ENCODE data around the gene HGS. TPM values are rescaled to one million over a fixed set of nuclear protein-coding genes. Genes with fewer than 3 reads are reported as not detected.

HGS gene, protein sequence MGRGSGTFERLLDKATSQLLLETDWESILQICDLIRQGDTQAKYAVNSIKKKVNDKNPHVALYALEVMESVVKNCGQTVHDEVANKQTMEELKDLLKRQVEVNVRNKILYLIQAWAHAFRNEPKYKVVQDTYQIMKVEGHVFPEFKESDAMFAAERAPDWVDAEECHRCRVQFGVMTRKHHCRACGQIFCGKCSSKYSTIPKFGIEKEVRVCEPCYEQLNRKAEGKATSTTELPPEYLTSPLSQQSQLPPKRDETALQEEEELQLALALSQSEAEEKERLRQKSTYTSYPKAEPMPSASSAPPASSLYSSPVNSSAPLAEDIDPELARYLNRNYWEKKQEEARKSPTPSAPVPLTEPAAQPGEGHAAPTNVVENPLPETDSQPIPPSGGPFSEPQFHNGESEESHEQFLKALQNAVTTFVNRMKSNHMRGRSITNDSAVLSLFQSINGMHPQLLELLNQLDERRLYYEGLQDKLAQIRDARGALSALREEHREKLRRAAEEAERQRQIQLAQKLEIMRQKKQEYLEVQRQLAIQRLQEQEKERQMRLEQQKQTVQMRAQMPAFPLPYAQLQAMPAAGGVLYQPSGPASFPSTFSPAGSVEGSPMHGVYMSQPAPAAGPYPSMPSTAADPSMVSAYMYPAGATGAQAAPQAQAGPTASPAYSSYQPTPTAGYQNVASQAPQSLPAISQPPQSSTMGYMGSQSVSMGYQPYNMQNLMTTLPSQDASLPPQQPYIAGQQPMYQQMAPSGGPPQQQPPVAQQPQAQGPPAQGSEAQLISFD
- 78.3 and 91.3 TPM in 2 replicates for total RNA-seq

DNA sequence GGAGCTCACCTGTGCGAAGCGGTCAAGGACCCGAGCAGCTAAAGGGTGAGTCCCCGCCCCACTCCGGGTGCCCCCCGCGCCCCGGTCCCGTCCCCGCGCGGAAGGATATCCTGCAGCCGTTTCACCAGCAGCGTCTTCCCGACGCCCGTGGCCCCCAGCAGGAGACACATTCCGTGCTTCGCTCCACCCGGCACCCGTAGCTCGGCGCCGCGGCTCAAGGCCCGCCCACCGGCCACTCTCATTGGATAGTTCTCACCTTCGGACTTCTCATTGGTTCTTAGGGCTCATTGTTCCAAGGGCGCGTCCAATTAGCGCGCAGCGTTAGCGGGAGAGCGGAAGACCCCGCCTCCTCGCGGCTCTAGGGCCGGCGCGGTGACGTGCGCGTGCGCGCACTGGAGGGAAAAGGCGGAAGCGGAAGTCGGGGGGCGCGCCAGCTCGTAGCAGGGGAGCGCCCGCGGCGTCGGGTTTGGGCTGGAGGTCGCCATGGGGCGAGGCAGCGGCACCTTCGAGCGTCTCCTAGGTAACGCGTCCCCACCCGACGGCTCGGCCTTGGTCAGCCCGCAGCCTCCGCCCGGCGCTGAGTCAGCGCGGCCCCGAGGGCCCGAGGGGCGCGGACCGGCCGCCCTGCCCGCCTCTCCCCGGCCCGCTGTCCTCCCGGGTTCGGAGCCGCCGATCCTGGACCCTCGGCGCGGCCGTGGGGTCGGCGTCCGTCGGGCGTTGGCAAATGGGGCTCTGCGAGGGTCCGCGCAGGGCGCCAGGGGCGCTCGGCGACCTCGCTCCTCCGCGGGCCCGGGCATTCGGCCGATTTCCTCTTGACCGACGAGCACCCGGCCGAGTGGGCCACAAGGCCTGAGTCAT, at the start of gene HGS, which contains the start of gene ARL16:
Gene HGS (plus strand): TSS at position 428 of the 858 bp plus-strand sequence. CDS start 56 bp downstream, at position 484.
Gene ARL16 (minus strand): TSS at position 214 of the 858 bp plus-strand sequence. CDS start 44 bp downstream, at position 170.

DNA sequence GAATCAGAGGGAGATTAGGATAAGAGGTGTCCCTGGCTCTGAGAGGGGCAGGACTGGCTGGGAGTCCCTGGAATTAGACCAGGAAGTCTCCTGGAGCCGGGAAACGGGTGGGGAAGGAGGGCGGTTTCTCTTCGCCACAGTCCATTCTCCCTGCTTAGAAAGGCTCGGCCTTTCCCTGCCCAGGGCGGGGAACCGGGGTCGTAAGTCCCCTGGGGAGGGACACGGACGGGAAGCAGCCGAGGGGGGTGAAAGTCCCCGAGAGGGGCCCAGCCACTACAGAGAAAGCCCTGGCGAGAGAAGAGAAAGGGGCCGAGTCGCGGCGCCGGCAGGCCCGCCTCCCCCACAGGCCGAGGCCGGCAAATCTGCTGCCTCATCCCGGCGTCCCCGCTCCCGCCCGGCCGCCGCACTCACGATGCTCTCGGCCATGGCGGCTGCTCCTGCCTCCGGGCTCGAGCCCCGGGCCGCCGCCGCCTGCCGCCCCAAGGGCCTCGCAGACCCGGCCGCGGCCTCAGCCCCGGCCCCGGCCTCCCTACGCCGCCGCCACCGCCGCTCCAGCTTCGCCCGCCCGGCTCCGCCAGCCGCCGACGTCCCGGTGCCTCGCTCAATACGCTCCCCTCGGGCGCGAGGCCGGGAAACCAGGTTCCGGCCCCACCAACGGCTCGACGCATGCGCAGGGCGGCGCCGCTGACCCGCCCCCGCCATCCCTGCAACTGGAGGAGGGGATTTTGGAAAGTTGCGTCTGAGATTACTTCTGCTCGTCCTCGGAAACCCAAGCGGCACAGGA, 47.1 kb upstream of the HGS start, which contains the start of the genes NPLOC4 and TSPAN10:
Gene NPLOC4 (minus strand): TSS at position 608 of the 784 bp plus-strand sequence. CDS start 182 bp downstream, at position 426.
Gene TSPAN10 (plus strand): TSS at position 692 of the 784 bp plus-strand sequence. CDS start 5,217 bp downstream, outside the sequence.

DNA sequence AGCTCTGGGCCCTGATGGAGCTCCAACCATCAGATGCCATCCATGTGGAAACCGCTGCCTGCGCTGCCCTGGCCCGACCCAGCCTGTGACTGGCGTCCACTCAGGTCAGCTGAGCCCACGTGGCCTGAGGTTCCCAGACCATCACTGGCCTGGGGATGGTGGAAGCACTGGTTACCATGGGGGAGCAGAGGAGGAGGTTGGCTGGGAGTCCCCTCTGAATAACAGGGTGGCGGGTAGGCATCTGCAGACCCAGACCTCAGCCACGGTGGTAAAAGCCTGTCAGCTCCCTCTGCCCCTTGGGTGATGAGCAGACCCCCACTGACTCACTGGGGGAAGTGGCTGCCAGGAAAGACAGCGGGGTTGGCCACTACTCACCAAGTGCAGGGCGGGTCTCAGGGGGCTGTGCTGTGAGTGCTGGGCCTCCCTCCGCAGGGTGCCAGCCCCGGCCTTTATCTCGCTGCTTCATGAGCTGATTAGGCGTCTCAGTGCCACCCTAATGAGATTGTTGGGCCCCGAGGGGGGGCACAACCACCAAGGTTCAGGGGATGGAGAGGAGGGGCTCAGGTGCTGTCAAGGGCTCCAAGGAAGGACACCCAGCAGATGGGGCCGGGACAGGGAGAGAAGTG, 27.6 kb upstream of the HGS start, which contains the start of gene PDE6G:
Gene PDE6G (minus strand): TSS at position 425 of the 626 bp plus-strand sequence. CDS start 3,237 bp downstream, outside the sequence.

DNA sequence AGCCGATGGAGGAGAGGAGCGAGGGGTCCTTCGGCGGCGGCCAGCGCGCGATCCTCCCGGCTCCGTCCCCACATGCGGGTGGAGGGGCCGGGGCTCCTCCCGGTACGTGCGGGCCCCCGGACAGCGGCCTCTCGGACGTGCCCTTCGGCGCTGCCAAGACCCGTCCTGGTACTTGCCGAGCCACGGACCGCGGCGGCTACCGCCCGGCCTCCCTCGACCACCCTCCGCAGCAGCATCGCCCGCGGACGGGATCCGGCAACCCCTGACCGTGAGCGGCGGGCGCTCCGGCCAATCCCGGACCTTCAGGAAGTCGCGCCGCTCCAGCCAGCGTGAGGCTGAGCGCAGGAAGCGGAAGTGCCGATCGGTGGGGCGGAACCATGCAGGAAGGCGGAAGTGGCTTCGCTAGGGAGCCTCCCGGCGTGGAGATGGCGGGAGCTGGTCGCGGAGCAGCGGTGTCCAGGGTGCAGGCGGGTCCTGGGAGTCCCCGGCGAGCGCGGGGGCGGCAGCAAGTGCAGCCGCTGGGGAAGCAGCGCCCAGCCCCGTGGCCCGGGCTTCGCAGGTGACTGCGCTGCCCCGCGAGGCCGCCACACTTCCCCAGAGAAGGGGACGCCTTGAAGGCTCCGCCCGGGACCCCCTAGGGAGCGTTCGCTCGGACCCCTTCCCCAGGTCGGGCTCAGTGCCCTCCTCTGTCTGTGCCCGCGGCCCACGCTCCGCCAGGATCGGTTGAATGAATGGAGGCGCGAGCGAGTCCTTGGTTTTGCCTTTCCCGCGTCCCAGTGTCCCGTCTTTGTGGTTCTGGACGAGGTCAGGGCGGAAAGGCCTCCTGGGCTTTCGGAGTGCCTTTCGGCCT, 17.2 kb upstream of the HGS start, which contains the start of the genes CCDC137 and OXLD1:
Gene CCDC137 (plus strand): TSS at position 396 of the 850 bp plus-strand sequence. CDS start 30 bp downstream, at position 426.
Gene OXLD1 (minus strand): TSS at position 264 of the 850 bp plus-strand sequence. CDS start 28 bp downstream, at position 236.

DNA sequence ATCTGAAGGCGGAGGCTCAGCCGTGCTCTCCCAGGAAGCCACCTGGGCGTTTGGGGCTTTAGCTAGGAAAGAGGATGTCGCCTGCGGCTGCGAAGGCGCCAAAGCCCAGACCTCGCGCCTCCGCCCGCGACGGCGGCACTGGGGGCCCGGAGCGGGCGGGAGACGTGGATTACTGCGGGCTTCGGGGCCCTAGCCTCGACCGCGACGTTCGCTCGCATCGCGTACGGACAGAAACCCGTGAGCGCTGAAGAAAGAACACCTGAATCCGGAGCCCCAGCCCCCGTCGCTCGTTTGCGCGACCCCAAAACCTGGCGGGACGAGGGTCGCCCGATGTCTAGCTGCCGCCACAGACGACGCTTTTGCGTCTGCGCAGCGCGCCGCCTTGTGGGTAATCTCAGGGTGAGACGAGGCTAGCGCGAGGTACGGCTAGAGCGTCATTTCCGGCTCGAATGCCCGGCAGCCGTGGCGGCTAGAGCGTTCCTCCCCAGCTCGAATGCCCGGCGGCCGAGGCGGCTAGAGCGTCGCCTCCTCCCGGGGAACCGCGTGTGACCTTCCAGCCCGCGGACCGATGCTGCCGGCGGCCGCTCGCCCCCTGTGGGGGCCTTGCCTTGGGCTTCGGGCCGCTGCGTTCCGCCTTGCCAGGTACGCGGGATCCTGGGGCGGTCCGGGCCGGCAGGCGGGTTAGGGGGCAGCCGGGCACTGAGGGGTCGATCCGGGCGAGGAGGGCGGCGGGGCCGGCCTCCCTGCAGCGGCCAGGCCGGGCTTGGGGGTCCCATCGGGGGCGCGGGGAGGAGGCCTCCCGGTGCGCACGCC, 19.3 kb downstream of the HGS start, which contains the start of gene MRPL12:
Gene MRPL12 (plus strand): TSS at position 434 of the 813 bp plus-strand sequence. CDS start 135 bp downstream, at position 569.

DNA sequence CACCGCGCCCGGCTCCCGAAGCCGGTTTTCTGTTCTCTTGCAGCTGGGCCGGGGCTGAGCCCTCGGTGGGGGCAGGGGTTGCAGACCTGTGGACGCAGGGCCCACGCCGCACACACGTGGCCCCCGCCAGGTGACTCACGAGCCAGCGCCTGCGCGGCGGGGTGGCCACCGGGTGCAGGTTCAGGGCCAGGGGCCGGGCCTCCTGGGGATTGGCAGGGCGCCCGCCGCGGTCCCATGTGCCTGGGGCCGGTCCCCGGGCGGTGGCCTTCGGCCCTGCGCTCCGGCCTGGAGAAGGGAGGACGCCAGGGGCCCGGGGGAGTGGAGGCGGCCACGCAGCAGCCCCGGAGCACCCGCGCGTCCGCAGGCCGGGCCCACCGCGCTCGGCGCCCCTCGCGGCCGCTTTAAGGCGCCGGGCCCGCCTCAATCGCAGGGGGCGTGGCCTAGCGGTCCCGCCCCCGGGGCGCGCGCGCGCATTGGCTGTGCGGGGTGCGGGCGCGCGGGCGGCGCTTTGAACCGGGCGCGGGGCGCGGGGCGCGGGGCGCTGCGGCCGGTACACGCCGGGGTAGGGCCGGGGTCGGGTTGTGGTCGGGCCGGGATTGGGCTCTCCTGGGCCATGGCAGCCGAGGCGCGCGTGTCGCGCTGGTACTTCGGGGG, 28.1 kb downstream of the HGS start, which contains the start of gene SLC25A10:
Gene SLC25A10 (plus strand): TSS at position 471 of the 654 bp plus-strand sequence. CDS start 143 bp downstream, at position 614.

Other genes starting within 250 kb of the HGS start
- gene ACTG1, start 171.2 kb upstream of the HGS start, total RNA-seq = 6,830 and 6,966 TPM in 2 replicates
- gene FSCN2, start 155.6 kb upstream of the HGS start, total RNA-seq = 1.4 and 2.8 TPM in 2 replicates
- gene FAAP100, start 131.7 kb upstream of the HGS start, total RNA-seq = 16.4 and 16.5 TPM in 2 replicates
- gene NPLOC4, start 46.9 kb upstream of the HGS start, total RNA-seq = 67.3 and 72.5 TPM in 2 replicates
- gene TSPAN10, start 46.8 kb upstream of the HGS start, total RNA-seq = 0.81 and 1.1 TPM in 2 replicates
- gene PDE6G, start 27.5 kb upstream of the HGS start, total RNA-seq = not detected in 2 replicates
- 24.6 and 37.7 TPM in 2 replicates for gene OXLD1, start 17.4 kb upstream of the HGS start, total RNA-seq
- 5.3 and 9.4 TPM in 2 replicates for gene CCDC137, start 17.3 kb upstream of the HGS start, total RNA-seq
- gene ARL16, start 214 bp upstream of the HGS start, total RNA-seq = 25.1 and 42.8 TPM in 2 replicates
- gene MRPL12, start 19.4 kb downstream of the HGS start, total RNA-seq = 5.2 and 6.3 TPM in 2 replicates
- gene SLC25A10, start 28.3 kb downstream of the HGS start, total RNA-seq = 7.0 and 10.8 TPM in 2 replicates
- gene GCGR, start 120.1 kb downstream of the HGS start, total RNA-seq = not detected in 2 replicates
- gene MCRIP1, start 149.3 kb downstream of the HGS start, total RNA-seq = 124 and 145 TPM in 2 replicates
- not detected in 2 replicates for gene PPP1R27, start 151.0 kb downstream of the HGS start, total RNA-seq
- 1,018 and 1,063 TPM in 2 replicates for gene P4HB, start 176.5 kb downstream of the HGS start, total RNA-seq
- gene ARHGDIA, start 187.3 kb downstream of the HGS start, total RNA-seq = 110 and 179 TPM in 2 replicates
- gene ALYREF, start 207.6 kb downstream of the HGS start, total RNA-seq = 109 and 156 TPM in 2 replicates
- gene ANAPC11, start 207.7 kb downstream of the HGS start, total RNA-seq = 201 and 265 TPM in 2 replicates
- gene NPB, start 218.2 kb downstream of the HGS start, total RNA-seq = 0.37 and 0.40 TPM in 2 replicates
- gene PCYT2, start 227.4 kb downstream of the HGS start, total RNA-seq = 55.0 and 60.2 TPM in 2 replicates
- gene SIRT7, start 234.2 kb downstream of the HGS start, total RNA-seq = 14.6 and 18.5 TPM in 2 replicates
- 17.0 and 17.3 TPM in 2 replicates for gene MAFG, start 243.7 kb downstream of the HGS start, total RNA-seq

Data from aortic smooth muscle cell (primary cell).